ENCODE results near the gene GABRA5. TPM values are rescaled to one million over a fixed set of nuclear protein-coding genes. Genes with fewer than 3 reads are reported as not detected.

The GABRA5 gene
- total and polyA plus RNA-seq, 2 of the 8 experiments (the other 6 are each of a cell fraction or from before 2014, with no cell fraction given) = 15.0 to 29.6 TPM

DNA sequence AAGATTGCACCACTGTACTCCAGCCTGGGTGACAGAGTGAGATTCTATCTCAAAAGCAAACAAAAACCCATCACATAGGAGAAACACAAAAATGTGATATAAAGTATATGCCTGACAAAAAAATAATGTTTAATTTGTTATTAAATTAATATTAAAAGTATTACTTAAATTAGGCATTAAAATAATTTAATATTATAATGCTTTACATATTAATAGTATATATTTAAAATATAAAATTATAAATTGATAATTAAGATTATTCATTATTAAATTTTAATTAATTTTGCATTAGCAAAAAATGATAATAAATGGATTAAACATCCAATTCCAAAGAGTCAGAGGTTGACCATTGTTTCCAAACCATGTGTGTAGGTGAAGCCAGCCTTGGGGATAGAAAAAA, 22.0 kb upstream of the GABRA5 start:
- H2BK15ac ChIP-seq (ENCODE audit: low read length) = no peak overlapping the region
- H4K8ac ChIP-seq (ENCODE audit: extremely low read depth, insufficient read depth, low read length) = no peak overlapping the region
- H2BK20ac ChIP-seq (ENCODE audit: low read length) = no peak overlapping the region
- H3K23ac ChIP-seq (ENCODE audit: insufficient read length) = no peak overlapping the region
- no peaks in the 10 kb centered on the region for H3K27me3 ChIP-seq (replicated peaks in 1 of 4; ENCODE audit: control insufficient read depth in 3 of 4, extremely low read depth in 1 of 4, insufficient read depth in 3 of 4, low read length in 3 of 4)
- H3K9me3 ChIP-seq (ENCODE audit: insufficient read depth in 2 of 2, low read depth in 1 of 2, low read length in 1 of 2) = 0 out of 4 replicates have a peak, but pooled peaks cover 0 to 2% of the 10 kb centered on the region in 2 experiments
- no peak overlapping the region for H2AK5ac ChIP-seq (ENCODE audit: low read depth, low read length)
- CTCF ChIA-PET (ENCODE audit: partially characterized antibody) = interaction anchor here (0.9 kb wide), 1 partner anchor 20 kb away, joined by 5 read pairs; no protein-coding TSS in a partner anchor
- H3K27ac ChIP-seq (ENCODE audit: low read depth, low read length) = no peak overlapping the region
- no peaks in the 10 kb centered on the region; the same call in 1 of the 2 replicates for H3K23me2 ChIP-seq (ENCODE audit: low read depth, low read length)
- no peak overlapping the region for H2AFZ ChIP-seq (ENCODE audit: low read length)
- H2BK12ac ChIP-seq (ENCODE audit: low read depth, low read length) = no peak overlapping the region
- no peaks in the 10 kb centered on the region for H3K36me3 ChIP-seq (ENCODE audit: control insufficient read depth in 2 of 4, insufficient read depth in 4 of 4, low read length in 3 of 4)
- H3K79me1 ChIP-seq (ENCODE audit: low read depth, low read length) = no peaks in the 10 kb centered on the region
- H3K4me2 ChIP-seq (ENCODE audit: insufficient read depth in 1 of 2, low read depth in 2 of 2, low read length in 2 of 2) = no peak overlapping the region
- POLR2A ChIA-PET (ENCODE audit: partially characterized antibody) = interaction anchor here (0.8 kb wide), 1 partner anchor 122 kb away, joined by 3 read pairs; no protein-coding TSS in a partner anchor
- no peak overlapping the region for H2BK120ac ChIP-seq (replicated peaks; ENCODE audit: low read depth, low read length)
- no peaks in the 10 kb centered on the region for H3K79me2 ChIP-seq (ENCODE audit: control insufficient read depth in 1 of 2, insufficient read depth in 2 of 2, low read length in 2 of 2)
- H2BK5ac ChIP-seq (ENCODE audit: low read depth, low read length) = no peak overlapping the region
- H3K4me3 ChIP-seq (ENCODE audit: extremely low read depth in 1 of 4, insufficient read depth in 2 of 4, low read depth in 3 of 4, low read length in 4 of 4) = no peak overlapping the region
- H3K4ac ChIP-seq (replicated peaks; ENCODE audit: insufficient read length, low read depth, low read length) = no peak overlapping the region
- no peak overlapping the region for H4K5ac ChIP-seq (ENCODE audit: insufficient read length, low read depth, low read length)
- no peak overlapping the region for H4K91ac ChIP-seq (replicated peaks; ENCODE audit: insufficient read length, low read length)
- H4K20me1 ChIP-seq (replicated peaks in 1 of 2; ENCODE audit: control insufficient read depth in 1 of 2, insufficient read depth in 2 of 2, low read length in 2 of 2) = no peaks in the 10 kb centered on the region
- H3K56ac ChIP-seq (replicated peaks; ENCODE audit: insufficient read length, low read depth, low read length) = no peak overlapping the region
- no peak overlapping the region for H3K14ac ChIP-seq (ENCODE audit: insufficient read length)
- DNase-seq (ENCODE audit: low read depth in 1 of 2, low spot score in 2 of 2) (no peak), FAIRE-seq (no peak)
- H3K9ac ChIP-seq (replicated peaks in 1 of 4; ENCODE audit: extremely low read depth in 1 of 4, low read depth in 3 of 4, low read length in 3 of 4) = no peak overlapping the region
- peaks cover 3 to 11% (median 6%) of the 10 kb centered on the region in 4 experiments for H3K4me1 ChIP-seq (replicated peaks in 1 of 4; ENCODE audit: control insufficient read depth in 3 of 4, insufficient read depth in 4 of 4, low read length in 3 of 4)
- no peak overlapping the region for H3K18ac ChIP-seq (ENCODE audit: extremely low read depth, low read length)
- TF ChIP-seq CEBPB (IDR thresholded peaks at IDR 0.05; ENCODE audit: low read depth, low read length) (no peak), TEAD4 (IDR thresholded peaks at IDR 0.05; ENCODE audit: low read depth, low read length) (no peak), SAP30 (IDR thresholded peaks at IDR 0.05; ENCODE audit: insufficient read depth, insufficient replicate concordance, low read length) (no peak), SIRT6 (IDR thresholded peaks at IDR 0.05; ENCODE audit: low read length) (no peak), NANOG (IDR thresholded peaks at IDR 0.05; ENCODE audit: insufficient read depth, low read depth, low read length, poor library complexity, severe bottlenecking) (no peak), RNF2 (IDR thresholded peaks at IDR 0.05; ENCODE audit: borderline replicate concordance, low read depth, low read length, missing control alignments, poor library complexity, severe bottlenecking) (no peak), SRF (IDR thresholded peaks at IDR 0.05; ENCODE audit: low read depth, low read length) (no peak), CBX5 (IDR thresholded peaks at IDR 0.05; ENCODE audit: low read depth, low read length) (no peak), YY1 (IDR thresholded peaks at IDR 0.05; ENCODE audit: low read depth, low read length) (no peak), GTF2F1 (IDR thresholded peaks at IDR 0.05; ENCODE audit: borderline replicate concordance, low read depth, low read length) (no peak), CBX8 (IDR thresholded peaks at IDR 0.05; ENCODE audit: borderline replicate concordance, low read depth, low read length) (no peak), RFX5 (IDR thresholded peaks at IDR 0.05; ENCODE audit: borderline replicate concordance, low read depth, low read length) (no peak), BACH1 (IDR thresholded peaks at IDR 0.05; ENCODE audit: low read length) (no peak), BRCA1 (IDR thresholded peaks at IDR 0.05; ENCODE audit: low read depth, low read length) (no peak), RXRA (IDR thresholded peaks at IDR 0.05; ENCODE audit: insufficient read depth, low read depth, low read length) (no peak)
- TF ChIP-seq, protein P1, sequence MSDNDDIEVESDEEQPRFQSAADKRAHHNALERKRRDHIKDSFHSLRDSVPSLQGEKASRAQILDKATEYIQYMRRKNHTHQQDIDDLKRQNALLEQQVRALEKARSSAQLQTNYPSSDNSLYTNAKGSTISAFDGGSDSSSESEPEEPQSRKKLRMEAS (IDR thresholded peaks at IDR 0.05) = no peak

Measured in H1 (cell line).